IMR-90 (cell line): ENCODE results near the gene TNRC6C. TPM values are rescaled to one million over a fixed set of nuclear protein-coding genes. Genes with fewer than 3 reads are reported as not detected.

Source experiments
- ATAC-seq: fragments of 200-7000 bp; cut with Tn5 transposase; 2 replicates; pipeline ENCODE4 v1.9.1; 2020; ENCODE audit warnings: low read depth, mild to moderate bottlenecking, moderate library complexity
- BruUV-seq: library from RNA; stranded (reverse); fragments of 400-500 nt; replicated peaks from 2 replicates; lab custom pipeline; 2021; lab: Mats Ljungman, UMichigan
- CTCF ChIA-PET: fragments of 300-600 bp; formaldehyde crosslinking; extraction: SDS; loops from one replicate; lab custom pipeline; 2021; ENCODE audit warnings: antibody characterized with exemption; lab: Yijun Ruan, JAX
- POLR2A ChIA-PET: fragments of 300-600 bp; sonication (Branson Sonifier 250); formaldehyde crosslinking; loops from one replicate; lab custom pipeline; 2022; ENCODE audit warnings: antibody characterized with exemption; ENCODE audit not compliant: unreplicated experiment; lab: Charles Lee
- DNase-seq: peaks from one replicate; pipeline ENCODE4 v3.0.0; 2013
- H2AFZ ChIP-seq: replicated peaks from 2 replicates; pipeline ENCODE3; 2013; ENCODE audit warnings: low read length, mild to moderate bottlenecking; ENCODE audit not compliant: poor library complexity
- H2AK5ac ChIP-seq: 2 replicates; pipeline ENCODE4 v1.6.1; 2013; ENCODE audit warnings: low read depth, low read length, inconsistent platforms
- H2AK9ac ChIP-seq: replicated peaks from 2 replicates; pipeline ENCODE3; 2013; ENCODE audit warnings: mild to moderate bottlenecking, low read depth, low read length, moderate library complexity; ENCODE audit not compliant: poor library complexity
- H2BK120ac ChIP-seq: 2 replicates; pipeline ENCODE4 v1.6.1; 2013; ENCODE audit warnings: low read depth, low read length, inconsistent platforms
- H2BK15ac ChIP-seq: 3 replicates; pipeline ENCODE4 v1.6.1; 2013; ENCODE audit warnings: low read depth, low read length, inconsistent platforms
- H2BK20ac ChIP-seq: 2 replicates; pipeline ENCODE4 v1.6.1; 2013; ENCODE audit warnings: low read depth, mild to moderate bottlenecking, inconsistent platforms, low read length, moderate library complexity
- H2BK5ac ChIP-seq: 2 replicates; pipeline ENCODE4 v1.6.1; 2013; ENCODE audit warnings: mild to moderate bottlenecking, low read depth, low read length, inconsistent platforms; ENCODE audit not compliant: poor library complexity, severe bottlenecking
- H3K14ac ChIP-seq: replicated peaks from 2 replicates; pipeline ENCODE4 v1.6.1; 2013; ENCODE audit warnings: low read depth, low read length, inconsistent platforms
- H3K18ac ChIP-seq: 2 replicates; pipeline ENCODE4 v1.6.1; 2013; ENCODE audit warnings: low read depth, low read length, control low read depth
- H3K23ac ChIP-seq: 2 replicates; pipeline ENCODE4 v1.6.1; 2013; ENCODE audit warnings: low read depth, low read length, inconsistent platforms
- H3K27ac ChIP-seq: 2 replicates; pipeline ENCODE4 v1.5.1; 2013; ENCODE audit warnings: mild to moderate bottlenecking, control low read depth, low read length; ENCODE audit not compliant: insufficient read depth
- H3K27me3 ChIP-seq: 2 replicates; pipeline ENCODE4 v1.6.1; 2013; ENCODE audit warnings: low read length; ENCODE audit not compliant: control insufficient read depth, insufficient read depth
- H3K36me3 ChIP-seq: 2 replicates; pipeline ENCODE4 v1.6.1; 2013; ENCODE audit warnings: low read length, mixed read lengths; ENCODE audit not compliant: control insufficient read depth, insufficient read depth
- H3K4ac ChIP-seq: 2 replicates; pipeline ENCODE4 v1.6.1; 2013; ENCODE audit warnings: low read depth, low read length, inconsistent platforms
- H3K4me1 ChIP-seq: 2 replicates; pipeline ENCODE4 v1.6.1; 2013; ENCODE audit warnings: low read length, mixed read lengths; ENCODE audit not compliant: control insufficient read depth, insufficient read depth
- H3K4me2 ChIP-seq: 2 replicates; pipeline ENCODE4 v1.6.1; 2013; ENCODE audit warnings: low read depth, mild to moderate bottlenecking, control low read depth, low read length, moderate library complexity
- H3K4me3 ChIP-seq: 2 replicates; pipeline ENCODE4 v1.5.1; 2013; ENCODE audit warnings: low read depth, mild to moderate bottlenecking, control low read depth, low read length, moderate library complexity; ENCODE audit not compliant: insufficient read depth
- H3K56ac ChIP-seq: 2 replicates; pipeline ENCODE4 v1.6.1; 2013; ENCODE audit warnings: low read length, inconsistent platforms; ENCODE audit not compliant: insufficient read depth; ENCODE audit errors: extremely low read depth
- H3K79me1 ChIP-seq, 2 experiments: 2 replicates each; pipeline ENCODE4 v1.6.1; 2013; ENCODE audit warnings: low read length in 2 of 2, inconsistent platforms in 1 of 2, low read depth in 1 of 2
- H3K9ac ChIP-seq: 2 replicates; pipeline ENCODE4 v1.6.1; 2013; ENCODE audit warnings: low read depth, low read length, control low read depth
- H3K9me1 ChIP-seq: 2 replicates; pipeline ENCODE4 v1.6.1; 2013; ENCODE audit warnings: low read length, inconsistent platforms; ENCODE audit not compliant: insufficient read depth
- H3K9me3 ChIP-seq: 2 replicates; pipeline ENCODE4 v1.6.1; 2013; ENCODE audit warnings: low read length; ENCODE audit not compliant: control insufficient read depth, insufficient read depth
- H4K20me1 ChIP-seq: 2 replicates; pipeline ENCODE4 v1.6.1; 2013; ENCODE audit warnings: low read length, inconsistent platforms; ENCODE audit not compliant: insufficient read depth
- H4K5ac ChIP-seq: 2 replicates; pipeline ENCODE4 v1.6.1; 2013; ENCODE audit warnings: mild to moderate bottlenecking, low read depth, low read length, control low read depth
- H4K8ac ChIP-seq, 2 experiments: 2 replicates each; pipeline ENCODE4 v1.6.1; 2013; ENCODE audit warnings: low read depth in 2 of 2, low read length in 2 of 2, control low read depth in 1 of 2, inconsistent platforms in 1 of 2
- H4K91ac ChIP-seq: 2 replicates; pipeline ENCODE4 v1.6.1; 2013; ENCODE audit warnings: low read depth, low read length, inconsistent platforms; ENCODE audit not compliant: insufficient read depth
- CEBPB ChIP-seq: IDR thresholded peaks from 2 replicates; pipeline ENCODE4 v1.6.1; 2012; ENCODE audit warnings: low read depth, low read length, improper control_type of control experiment
- CHD1 ChIP-seq: IDR thresholded peaks from 2 replicates; pipeline ENCODE4 v1.6.1; 2012; ENCODE audit warnings: low read depth, low read length, improper control_type of control experiment
- ELK1 ChIP-seq: fragments of 150-350 bp; IDR thresholded peaks from 2 replicates; pipeline ENCODE4 v1.6.1; 2016; ENCODE audit warnings: low read depth, mild to moderate bottlenecking, low read length, moderate library complexity, borderline replicate concordance
- FOS ChIP-seq: fragments of 150-350 bp; IDR thresholded peaks from 2 replicates; pipeline ENCODE4 v1.6.1; 2016; ENCODE audit warnings: low read depth, low read length
- MAFK ChIP-seq: IDR thresholded peaks from 2 replicates; pipeline ENCODE4 v1.6.1; 2012; ENCODE audit warnings: low read depth, low read length, improper control_type of control experiment
- MAZ ChIP-seq: IDR thresholded peaks from 2 replicates; pipeline ENCODE4 v1.6.1; 2012; ENCODE audit warnings: low read depth, mild to moderate bottlenecking, low read length, improper control_type of control experiment, moderate library complexity, borderline replicate concordance
- MXI1 ChIP-seq: IDR thresholded peaks from 2 replicates; pipeline ENCODE4 v1.6.1; 2012; ENCODE audit warnings: low read depth, mild to moderate bottlenecking, low read length, moderate library complexity, borderline replicate concordance
- NFE2L2 ChIP-seq: fragments of 150-350 bp; IDR thresholded peaks from 2 replicates; pipeline ENCODE4 v1.6.1; 2016; ENCODE audit warnings: low read depth, mild to moderate bottlenecking, low read length
- POLR2A ChIP-seq: IDR thresholded peaks from 2 replicates; pipeline ENCODE4 v1.6.1; 2012; ENCODE audit warnings: mild to moderate bottlenecking, low read depth, low read length
- RAD21 ChIP-seq: IDR thresholded peaks from 2 replicates; pipeline ENCODE4 v1.6.1; 2012; ENCODE audit warnings: low read length, improper control_type of control experiment
- RCOR1 ChIP-seq: IDR thresholded peaks from 2 replicates; pipeline ENCODE4 v1.6.1; 2012; ENCODE audit warnings: mild to moderate bottlenecking, low read length, improper control_type of control experiment; ENCODE audit not compliant: insufficient replicate concordance
- RFX5 ChIP-seq: IDR thresholded peaks from 2 replicates; pipeline ENCODE4 v1.8.0; 2012; ENCODE audit warnings: low read depth, mild to moderate bottlenecking, low read length, moderate library complexity
- SMC3 ChIP-seq: fragments of 150-350 bp; IDR thresholded peaks from 2 replicates; pipeline ENCODE4 v1.6.1; 2016; ENCODE audit warnings: low read depth, mild to moderate bottlenecking, antibody characterized with exemption, low read length, moderate library complexity
- USF2 ChIP-seq: fragments of 150-350 bp; IDR thresholded peaks from 2 replicates; pipeline ENCODE4 v1.6.1; 2017; ENCODE audit warnings: mild to moderate bottlenecking, antibody characterized with exemption, low read length, low read depth
- WGBS, 2 experiments: methylation state at CpG; one replicate each; pipeline versions ENCODE4 v1.1.5 to v1.1.7; 2013; ENCODE audit warnings: missing lambda C conversion rate in 2 of 2; ENCODE audit not compliant: insufficient read length in 1 of 2; ENCODE audit errors: extremely low coverage in 2 of 2; 5-methylcytosine and 5-hydroxymethylcytosine counted together
- dilution Hi-C: fragments of 300-500 bp; cut with HindIII; formaldehyde crosslinking; loops from one replicate; pipeline ENCODE4 v1.14.3; 2018; ENCODE audit warnings: low sequenced_read_pairs; ENCODE audit not compliant: unreplicated experiment
- in situ Hi-C: fragments of 300-500 bp; cut with MboI; formaldehyde crosslinking; loops from 3 replicates; pipeline ENCODE4 v1.14.3; 2019; ENCODE audit warnings: low sequenced_read_pairs, inconsistent platforms, mixed read lengths
- intact Hi-C: fragments of 100-400 bp; cut with micrococcal nuclease; formaldehyde crosslinking; loops from 2 replicates; pipeline ENCODE4 v1.10.0; 2022
- polyA plus RNA-seq, 3 experiments: library from polyadenylated mRNA; depleted of rRNA; stranded (reverse); fragments of >200 nt; gene quantifications; 2 replicates each; pipeline ENCODE4 v1.2.3, GENCODE V29; 2012; ENCODE audit warnings: low replicate concordance in 1 of 3
- total RNA-seq: library from RNA; depleted of rRNA; stranded (reverse); fragments of >200 nt; gene quantifications from 2 replicates; pipeline ENCODE4 v1.2.3, GENCODE V29; 2012

Gene TNRC6C
- total and polyA plus RNA-seq, 2 of the 4 experiments (the other 2 are of a cell fraction) = 1.6 to 2.7 TPM

DNA sequence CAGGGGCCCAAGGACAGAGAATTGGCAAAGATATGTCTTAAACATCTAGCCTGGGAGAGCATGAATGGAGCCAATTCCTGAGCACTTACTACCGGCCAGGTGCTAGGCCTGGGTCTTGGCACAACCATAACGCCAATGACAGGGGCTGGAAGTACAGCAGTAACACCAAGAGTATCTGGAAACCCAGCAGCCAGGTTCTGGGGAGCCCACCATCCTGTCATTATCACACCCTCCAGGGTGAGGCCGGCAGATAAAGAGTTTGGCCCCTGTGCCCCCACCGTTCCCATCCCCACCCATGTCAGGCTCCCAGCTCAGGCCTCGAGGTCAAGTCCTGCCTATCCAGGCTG lies 171.6 kb downstream of the TNRC6C start:
- in situ Hi-C loops (no loop called here), intact Hi-C loops (no loop called here), dilution Hi-C loops (no loop called here)
- H3K23ac ChIP-seq = no peak overlapping the region
- no peak overlapping the region for H3K27ac ChIP-seq
- no peaks in the 10 kb centered on the region for H3K36me3 ChIP-seq
- TF ChIP-seq FOS = no peak
- TF ChIP-seq POLR2A = no peak
- no peak for TF ChIP-seq MXI1
- no peak for TF ChIP-seq CEBPB
- TF ChIP-seq RAD21 = no peak
- no peak for TF ChIP-seq RCOR1
- TF ChIP-seq ELK1 = no peak
- no peak for TF ChIP-seq MAZ
- no peak for TF ChIP-seq USF2
- TF ChIP-seq NFE2L2 = no peak
- no peak for TF ChIP-seq SMC3
- no peak for TF ChIP-seq CHD1
- no peak for TF ChIP-seq MAFK
- TF ChIP-seq RFX5 = no peak
- H3K56ac ChIP-seq = no peak overlapping the region
- DNase-seq (no peak), ATAC-seq (no peak)
- no peak overlapping the region for H3K9ac ChIP-seq
- peaks cover 80% of the 10 kb centered on the region for H3K27me3 ChIP-seq
- H4K20me1 ChIP-seq = no peaks in the 10 kb centered on the region; the same call in 1 of the 2 replicates
- no peak overlapping the region for H3K4me3 ChIP-seq
- CTCF ChIA-PET = no interaction called here
- no peak overlapping the region for H2BK20ac ChIP-seq
- H3K4me1 ChIP-seq = peaks cover 2% of the 10 kb centered on the region; the same call in 1 of the 2 replicates
- H3K18ac ChIP-seq = no peak overlapping the region
- H4K8ac ChIP-seq = no peak overlapping the region
- H3K79me1 ChIP-seq = no peaks in the 10 kb centered on the region
- H2BK5ac ChIP-seq = no peak overlapping the region
- 55% methylated on average over 4 of the region's 5 CpGs; no CpG with 5 or more reads in 1 of the 2 experiments for WGBS, 2 experiments
- H4K5ac ChIP-seq = no peak overlapping the region
- no peak overlapping the region for H2AK9ac ChIP-seq
- no peak overlapping the region for H2BK15ac ChIP-seq
- no peaks in the 10 kb centered on the region for H3K9me1 ChIP-seq
- H2AFZ ChIP-seq = no peak overlapping the region
- H3K9me3 ChIP-seq = no peaks in the 10 kb centered on the region
- BruUV-seq = no TSS peak
- H3K4me2 ChIP-seq = no peak overlapping the region
- no peak overlapping the region for H4K91ac ChIP-seq
- H3K14ac ChIP-seq = no peak overlapping the region
- no peak overlapping the region for H2AK5ac ChIP-seq
- no peak overlapping the region for H3K4ac ChIP-seq
- H2BK120ac ChIP-seq = no peak overlapping the region
- POLR2A ChIA-PET = no interaction called here
